ENCODE measurements around the gene SLC9A2. TPM values are rescaled to one million over a fixed set of nuclear protein-coding genes. Genes with fewer than 3 reads are reported as not detected.

Gene SLC9A2
- polyA plus RNA-seq, 3 donors: not detected

DNA sequence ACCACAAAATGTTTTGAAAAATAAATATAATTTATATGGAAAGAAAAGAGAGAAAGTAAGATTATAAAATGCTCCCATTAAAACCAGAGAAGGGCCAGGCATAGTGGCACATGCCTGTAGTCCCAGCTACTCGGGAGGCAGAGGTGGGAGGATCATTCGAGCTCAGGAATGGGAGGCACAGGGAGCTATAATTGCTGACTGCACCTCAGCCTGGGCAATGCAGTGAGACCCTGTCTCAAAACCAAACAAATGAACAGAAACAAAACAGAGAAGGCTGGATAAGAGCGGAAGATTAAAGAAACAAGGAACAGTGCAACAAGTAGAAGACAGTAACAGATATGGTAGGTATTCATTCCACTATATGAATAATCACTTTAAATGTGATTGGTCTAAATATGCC, 123.9 kb downstream of the SLC9A2 start:
- H4K20me1 ChIP-seq (ENCODE audit: insufficient read depth, low read length): no peaks in the 10 kb centered on the region
- no peaks in the 10 kb centered on the region for H3K9me3 ChIP-seq (replicated peaks in 1 of 2; ENCODE audit: control insufficient read depth in 1 of 2, insufficient read depth in 1 of 2, low read length in 2 of 2)
- no peak overlapping the region for H3K27ac ChIP-seq (ENCODE audit: low read depth in 1 of 2, low read length in 2 of 2)
- H3K4me2 ChIP-seq (replicated peaks; ENCODE audit: extremely low read depth, low read length, poor library complexity, severe bottlenecking): no peak overlapping the region
- intact Hi-C loops (cut with micrococcal nuclease): no loop called here
- H3K36me3 ChIP-seq (replicated peaks in 1 of 2; ENCODE audit: control insufficient read depth in 1 of 2, insufficient read depth in 2 of 2, low read length in 2 of 2): no peaks in the 10 kb centered on the region
- Mint-ChIP-seq H3K36me3 (no peaks in the 10 kb centered on the region), H3K4me1 (no peaks in the 10 kb centered on the region), H3K9me3 (peaks cover 0 to 4% (median 0%) of the 10 kb centered on the region in 7 donors), H3K4me3 (no peak overlapping the region), H3K27ac (peak overlapping the region in 1 of 7 donors; percentile 74), H3K27me3 (ENCODE audit: low read depth in 3 of 3) (peaks cover 0 to 3% (median under 1%) of the 10 kb centered on the region in 3 donors)
- no peak for TF ChIP-seq CTCF (IDR thresholded peaks at IDR 0.05)
- H3K4me1 ChIP-seq (ENCODE audit: control insufficient read depth in 1 of 2, insufficient read depth in 2 of 2, low read length in 2 of 2): no peaks in the 10 kb centered on the region
- no peak overlapping the region for H3K4me3 ChIP-seq (replicated peaks in 1 of 3; ENCODE audit: low read depth in 2 of 3, low read length in 3 of 3)
- H2AFZ ChIP-seq (ENCODE audit: insufficient read depth, low read depth, low read length, poor library complexity, severe bottlenecking): no peak overlapping the region
- no peak for DNase-seq
- H3K79me2 ChIP-seq (ENCODE audit: insufficient read depth, low read length): no peaks in the 10 kb centered on the region
- H3K9ac ChIP-seq (ENCODE audit: insufficient read depth, low read length, poor library complexity, severe bottlenecking): no peak overlapping the region
- 100% methylated on average over 2 of the region's 3 CpGs for WGBS (ENCODE audit: insufficient coverage)
- no peaks in the 10 kb centered on the region for H3K27me3 ChIP-seq (ENCODE audit: control insufficient read depth in 2 of 2, insufficient read depth in 2 of 2, low read length in 2 of 2)

GRCh38 chr2:102748107-102748506, 128.8 kb downstream of the SLC9A2 start:
- Mint-ChIP-seq H3K36me3 (no peaks in the 10 kb centered on the region), H3K4me3 (no peak overlapping the region), H3K4me1 (peaks cover 6% of the 10 kb centered on the region), H3K9me3 (peaks cover 0 to 4% (median 0%) of the 10 kb centered on the region in 7 donors), H3K27ac (no peak overlapping the region), H3K27me3 (ENCODE audit: low read depth in 3 of 3) (peaks cover 0 to 3% (median 0%) of the 10 kb centered on the region in 3 donors)
- H3K9ac ChIP-seq (ENCODE audit: insufficient read depth, low read length, poor library complexity, severe bottlenecking): no peak overlapping the region
- no peaks in the 10 kb centered on the region for H3K4me1 ChIP-seq (ENCODE audit: control insufficient read depth in 1 of 2, insufficient read depth in 2 of 2, low read length in 2 of 2)
- WGBS (ENCODE audit: insufficient coverage): 100% methylated on average over 1 of the region's 4 CpGs
- H2AFZ ChIP-seq (ENCODE audit: insufficient read depth, low read depth, low read length, poor library complexity, severe bottlenecking): no peak overlapping the region
- no peaks in the 10 kb centered on the region for H3K36me3 ChIP-seq (replicated peaks in 1 of 2; ENCODE audit: control insufficient read depth in 1 of 2, insufficient read depth in 2 of 2, low read length in 2 of 2)
- intact Hi-C loops (cut with micrococcal nuclease): no loop called here
- TF ChIP-seq CTCF (IDR thresholded peaks at IDR 0.05): no peak
- no peak for DNase-seq
- no peak overlapping the region for H3K27ac ChIP-seq (ENCODE audit: low read depth in 1 of 2, low read length in 2 of 2)
- H3K27me3 ChIP-seq (ENCODE audit: control insufficient read depth in 2 of 2, insufficient read depth in 2 of 2, low read length in 2 of 2): no peaks in the 10 kb centered on the region
- H4K20me1 ChIP-seq (ENCODE audit: insufficient read depth, low read length): no peaks in the 10 kb centered on the region
- H3K4me2 ChIP-seq (replicated peaks; ENCODE audit: extremely low read depth, low read length, poor library complexity, severe bottlenecking): no peak overlapping the region
- no peaks in the 10 kb centered on the region for H3K79me2 ChIP-seq (ENCODE audit: insufficient read depth, low read length)
- H3K9me3 ChIP-seq (replicated peaks in 1 of 2; ENCODE audit: control insufficient read depth in 1 of 2, insufficient read depth in 1 of 2, low read length in 2 of 2): no peaks in the 10 kb centered on the region
- H3K4me3 ChIP-seq (replicated peaks in 1 of 3; ENCODE audit: low read depth in 2 of 3, low read length in 3 of 3): no peak overlapping the region
